Muscle of back (tissue), 11 donors: ENCODE results near the gene CAMKK1. TPM values are rescaled to one million over a fixed set of nuclear protein-coding genes. Genes with fewer than 3 reads are reported as not detected.
A peak's percentile ranks its signal among the peaks of the same experiment; 100 is the strongest.
"Not testable (repeated sequence)": the region's sequence is repeated elsewhere in the genome, so short reads cannot be mapped to it uniquely, and the experiment has no call there.

Experiments
- DNase-seq, 3 donors: peaks; one replicate each; pipeline versions ENCODE4 v3.0.0 to v3.0.0-alpha.2; 2013
- polyA plus RNA-seq, 10 donors: library from polyadenylated mRNA; unstranded; fragments of 120-200 nt; gene quantifications; one replicate each; pipeline ENCODE4 v1.2.1, GENCODE V29; 2013; ENCODE audit not compliant: insufficient read length in 10 of 10

CAMKK1 gene
- polyA plus RNA-seq, 10 donors = 5.4 to 7.5 (median 6.7) TPM

DNA sequence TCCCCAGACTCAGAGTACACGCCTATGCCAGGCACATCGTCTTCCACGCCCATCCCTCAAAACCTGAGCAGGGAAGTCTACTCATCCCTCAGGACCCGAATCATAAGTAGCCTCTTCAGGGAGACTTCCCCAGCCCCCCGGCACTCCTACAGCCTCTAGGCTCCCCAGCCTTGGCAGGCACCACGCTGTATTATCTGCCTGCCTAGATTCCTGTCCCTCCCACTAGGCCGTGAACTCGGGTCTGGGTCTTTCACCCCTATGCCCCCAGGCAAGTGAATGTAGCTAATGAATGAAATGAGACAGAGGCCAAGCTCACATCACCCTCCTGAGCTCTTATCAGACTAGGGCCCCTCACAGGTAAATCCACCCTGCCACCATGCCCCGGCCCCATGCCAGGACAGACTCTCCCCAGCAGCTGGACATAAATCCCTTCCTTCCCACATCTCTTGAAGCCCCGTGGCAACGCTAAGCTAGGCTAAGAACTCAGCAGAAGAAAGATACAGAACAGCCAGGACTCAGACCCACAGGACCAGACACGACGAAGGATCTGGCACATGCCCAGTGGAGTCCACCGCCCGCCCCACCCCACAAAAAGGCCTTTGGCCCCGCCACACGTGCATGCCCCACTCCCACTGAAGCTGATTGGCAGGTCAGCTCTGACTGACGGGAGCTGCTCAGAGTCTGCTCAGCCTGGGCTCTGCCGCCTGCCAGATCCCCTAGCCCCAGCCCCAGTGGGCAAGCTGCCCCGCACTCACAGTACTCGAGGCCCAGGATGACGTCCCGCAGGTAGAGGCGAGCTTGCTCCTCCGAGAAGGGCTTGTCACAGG is 13.0 kb downstream of the CAMKK1 start:
- DNase-seq = peak in 1 of 3 donors; percentile 63

DNA sequence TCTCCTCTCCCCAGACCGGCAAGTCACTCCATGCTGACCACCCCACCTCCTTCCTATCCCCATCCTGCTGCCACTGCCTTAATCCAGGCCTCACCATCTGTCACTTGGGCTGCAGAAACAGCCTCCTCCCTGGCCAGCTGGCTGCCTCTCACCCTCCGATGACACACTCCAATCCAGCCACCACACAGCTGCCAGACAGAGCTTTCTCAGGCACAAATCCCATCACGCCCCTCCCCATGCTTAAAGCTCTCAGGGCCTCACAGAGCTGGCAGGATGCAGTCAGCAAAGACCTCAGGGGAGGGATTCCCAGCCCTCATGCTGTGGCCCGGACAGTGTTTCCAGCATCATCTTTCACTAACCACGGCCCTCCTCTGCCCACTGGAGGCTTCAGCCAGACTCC is 13.7 kb downstream of the CAMKK1 start:
- DNase-seq = peak; percentile 74 to 84 (median 80)

DNA sequence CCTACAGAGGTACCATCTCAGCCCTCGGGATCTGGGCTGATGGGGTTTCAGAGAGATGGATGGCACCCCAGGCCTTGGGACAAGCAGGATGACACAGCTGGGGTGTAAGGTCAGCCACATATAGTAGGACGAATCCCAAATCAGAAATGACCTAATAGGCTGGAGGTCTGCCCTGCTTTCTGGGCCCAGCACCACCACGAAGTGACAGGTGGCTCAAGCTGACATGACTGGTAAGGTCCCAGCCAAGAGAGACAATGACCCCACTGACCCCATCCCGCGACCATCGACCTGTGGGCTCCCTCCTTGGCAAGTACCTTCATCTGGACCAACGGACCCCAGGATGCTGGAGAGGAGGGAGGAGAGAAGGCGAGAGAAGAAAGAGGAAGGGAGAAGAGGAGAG is 15.6 kb downstream of the CAMKK1 start:
- no peak for DNase-seq

DNA sequence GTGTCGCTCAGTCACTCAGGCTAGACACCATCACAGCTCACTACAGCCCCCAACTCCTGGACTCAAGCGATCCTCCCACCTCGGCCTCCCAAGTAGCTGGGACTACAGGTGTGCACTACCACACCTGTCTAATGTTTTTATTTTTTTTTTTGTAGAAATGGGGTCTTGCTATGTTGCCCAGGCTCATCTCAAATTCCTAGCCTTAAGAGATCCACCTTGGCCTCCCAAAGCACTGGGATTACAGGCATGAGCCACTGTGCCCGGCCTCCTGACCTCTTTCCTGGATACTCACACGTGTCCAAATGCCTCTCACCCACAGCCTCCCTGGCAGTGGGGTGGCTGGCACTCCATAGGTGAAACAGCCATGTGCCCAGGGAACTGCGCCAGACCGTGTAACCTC is 17.5 kb downstream of the CAMKK1 start:
- no peak for DNase-seq

DNA sequence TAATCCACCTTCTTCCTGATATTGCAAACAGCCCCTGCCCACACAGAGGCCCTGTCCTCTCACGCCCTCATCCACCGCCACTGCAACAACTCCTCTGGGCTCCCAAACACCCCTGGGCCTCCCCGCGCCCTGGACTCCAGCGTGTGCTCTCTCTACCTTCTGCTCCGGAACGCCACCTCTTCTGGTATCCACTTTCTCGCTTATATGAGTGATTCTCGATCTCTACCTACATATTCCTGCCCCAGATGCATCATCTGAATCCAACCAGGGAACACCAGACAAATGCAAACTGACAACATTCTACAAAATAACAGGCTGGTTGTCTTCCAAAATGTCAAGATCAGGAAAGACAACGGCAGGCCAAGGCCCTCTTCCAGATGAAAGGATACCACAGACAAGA is 19.0 kb downstream of the CAMKK1 start:
- DNase-seq = no peak

DNA sequence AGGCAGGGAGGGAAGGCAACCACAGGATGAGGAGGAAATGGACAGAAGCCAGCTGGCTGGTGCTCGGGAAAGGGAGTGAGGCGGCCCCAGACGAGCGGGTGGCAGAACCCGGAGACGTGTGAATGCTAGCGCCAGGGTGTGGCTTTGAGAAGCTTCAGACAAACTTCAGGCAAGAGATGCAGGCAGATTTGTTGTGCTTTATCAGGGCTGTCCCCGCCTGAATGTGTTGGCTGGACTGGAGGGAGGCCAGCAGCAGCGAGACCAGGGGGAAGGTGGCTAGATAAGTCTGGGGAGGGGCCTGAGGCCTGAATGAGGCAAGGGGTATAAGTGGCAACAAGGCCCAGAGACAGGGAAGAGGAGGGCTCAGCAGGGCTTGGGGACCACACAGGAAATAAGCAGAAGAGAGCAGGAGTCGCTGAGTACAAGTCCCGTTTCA is 22.0 kb downstream of the CAMKK1 start:
- no peak for DNase-seq

DNA sequence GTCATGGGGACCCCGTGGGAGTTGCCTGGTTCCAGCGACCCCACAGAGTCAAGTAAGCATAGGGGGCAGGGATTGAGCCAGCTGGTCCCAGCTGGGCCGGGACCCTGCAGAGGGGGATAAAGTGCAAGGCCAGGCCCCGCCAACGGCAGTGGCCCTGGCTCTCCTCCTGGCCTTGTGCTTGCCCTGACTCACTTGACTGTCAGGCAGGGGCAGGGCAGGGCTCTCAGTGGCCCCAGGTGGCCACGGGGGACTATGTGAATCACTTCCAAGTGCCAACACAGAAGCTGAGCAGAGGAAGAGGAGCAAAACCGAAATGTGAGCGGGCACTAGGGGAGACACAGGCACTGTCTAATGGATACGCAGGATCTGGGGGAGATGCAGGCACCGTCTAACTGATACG is 25.2 kb downstream of the CAMKK1 start:
- no peak for DNase-seq

DNA sequence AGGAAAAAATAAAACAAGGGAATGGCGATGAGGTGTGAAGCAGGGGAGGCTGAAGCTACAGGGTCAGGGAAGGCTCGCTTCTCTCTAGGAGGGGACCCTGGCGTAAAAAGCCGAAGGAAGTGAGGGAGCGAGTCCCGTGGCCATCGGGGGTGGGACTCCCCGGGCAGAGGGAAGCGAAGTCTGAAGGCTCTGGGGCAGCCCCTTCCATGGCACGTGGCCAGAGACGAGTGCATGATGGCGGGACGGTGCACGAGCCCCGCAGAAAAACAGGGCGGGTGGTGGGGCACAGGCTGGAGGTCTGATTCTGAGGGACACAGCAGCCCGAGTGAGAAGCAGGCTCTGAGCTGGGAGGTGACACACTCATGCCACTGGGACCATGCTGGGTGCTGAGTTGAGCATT is 25.7 kb downstream of the CAMKK1 start:
- no peak for DNase-seq

DNA sequence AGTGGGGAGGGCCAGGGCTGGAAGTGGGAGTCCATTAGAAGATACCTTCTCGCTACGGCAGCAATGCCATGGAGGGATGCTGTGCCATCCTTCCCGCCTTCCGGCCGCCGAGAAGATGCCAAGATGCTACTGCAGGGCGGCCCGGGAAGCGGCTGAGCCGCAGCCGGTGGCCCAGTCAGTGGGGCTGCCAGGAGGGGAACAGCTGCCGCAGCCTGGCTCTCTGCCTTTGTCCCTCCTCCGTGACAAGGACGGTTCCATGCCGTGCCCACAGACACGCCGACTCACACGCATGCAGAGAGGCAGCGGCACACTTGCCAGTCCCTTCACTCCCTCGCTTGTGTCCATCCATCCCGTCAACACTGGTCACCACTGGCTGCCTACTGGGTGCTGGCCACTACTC is 26.6 kb downstream of the CAMKK1 start:
- DNase-seq = peak in 1 of 3 donors; percentile 65

DNA sequence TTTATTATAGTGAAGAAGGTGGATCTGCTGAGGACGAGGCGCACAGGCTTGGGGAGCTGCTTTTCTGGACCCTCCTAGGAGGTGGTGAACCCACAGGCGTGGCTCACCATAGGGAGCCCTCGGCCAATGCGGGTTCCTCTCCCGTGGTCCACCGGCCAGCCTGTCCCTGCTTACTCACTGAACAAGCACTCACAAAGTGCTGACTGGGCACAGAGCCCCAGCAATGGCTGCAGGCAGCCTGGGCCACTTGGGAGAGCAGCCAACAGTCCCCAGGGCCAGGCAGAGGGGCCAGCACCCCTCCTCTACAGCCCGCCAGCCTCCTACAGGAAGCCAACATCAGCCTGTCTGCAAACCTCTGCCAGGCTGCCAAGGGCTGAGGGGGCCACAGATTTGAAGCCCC is 27.7 kb downstream of the CAMKK1 start:
- no peak for DNase-seq

DNA sequence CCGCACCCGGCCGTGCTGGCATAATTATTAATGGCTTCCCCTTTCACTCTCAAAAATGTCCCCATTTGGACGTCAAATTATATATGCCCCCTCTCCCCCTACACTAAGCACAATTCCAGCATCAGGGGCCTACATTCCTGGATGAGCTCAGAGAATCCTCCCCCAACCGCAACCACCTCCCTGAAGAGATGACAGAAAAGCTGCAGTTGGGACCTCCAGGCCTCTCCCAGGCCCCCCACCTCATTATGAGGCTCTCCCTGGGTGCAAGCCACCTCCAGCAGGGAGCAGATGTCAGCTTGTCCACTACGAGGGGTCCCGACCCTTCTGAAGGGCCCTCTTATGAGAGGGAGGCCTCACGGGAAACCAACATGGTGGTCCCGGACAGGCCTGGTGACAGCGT is 28.3 kb downstream of the CAMKK1 start:
- DNase-seq = no peak

DNA sequence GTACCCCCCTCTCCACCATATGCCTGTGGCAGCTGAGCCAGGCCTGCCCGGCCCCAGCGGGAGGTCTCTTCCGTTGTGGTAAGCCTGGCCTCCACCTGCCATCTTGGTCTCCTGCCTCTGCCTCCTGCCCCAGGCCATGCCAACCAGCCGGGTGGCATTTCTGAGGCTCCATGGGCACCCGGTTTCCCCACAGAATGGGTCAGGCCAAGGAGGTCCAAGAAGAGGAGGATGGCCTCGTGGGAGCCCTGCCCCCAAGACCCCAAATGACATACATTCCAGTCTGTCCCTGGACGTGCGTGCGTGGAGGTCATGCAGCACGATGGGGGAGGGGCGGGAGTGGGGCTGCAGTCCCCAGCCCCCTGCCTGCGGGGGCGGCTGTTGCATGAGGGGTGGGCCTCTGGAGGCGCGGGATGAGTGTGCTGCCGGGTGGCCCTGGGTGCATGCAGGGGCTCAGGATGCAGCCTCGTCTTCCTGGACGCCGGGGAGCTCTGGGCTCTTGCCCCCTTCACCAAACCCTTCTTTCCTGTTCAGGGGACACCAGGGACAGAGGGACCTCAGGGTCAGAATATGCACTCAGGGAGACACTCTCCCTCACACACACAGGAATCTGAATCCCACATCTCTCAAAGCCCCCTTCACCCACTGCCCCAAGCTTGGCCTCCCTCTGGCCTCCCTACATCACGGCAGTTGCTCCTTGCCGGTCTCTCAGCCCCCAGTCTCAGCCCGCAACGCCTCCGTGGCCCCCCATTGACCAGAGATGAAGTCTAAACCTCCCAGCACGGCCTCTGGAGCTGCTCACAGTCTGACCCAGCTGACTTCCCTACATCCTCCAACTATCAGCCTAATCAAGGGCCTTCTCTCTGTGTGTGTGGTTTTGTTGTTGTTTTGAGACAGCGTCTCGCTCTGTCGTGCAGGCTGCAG is 30.8 kb downstream of the CAMKK1 start:
- no peak for DNase-seq

DNA sequence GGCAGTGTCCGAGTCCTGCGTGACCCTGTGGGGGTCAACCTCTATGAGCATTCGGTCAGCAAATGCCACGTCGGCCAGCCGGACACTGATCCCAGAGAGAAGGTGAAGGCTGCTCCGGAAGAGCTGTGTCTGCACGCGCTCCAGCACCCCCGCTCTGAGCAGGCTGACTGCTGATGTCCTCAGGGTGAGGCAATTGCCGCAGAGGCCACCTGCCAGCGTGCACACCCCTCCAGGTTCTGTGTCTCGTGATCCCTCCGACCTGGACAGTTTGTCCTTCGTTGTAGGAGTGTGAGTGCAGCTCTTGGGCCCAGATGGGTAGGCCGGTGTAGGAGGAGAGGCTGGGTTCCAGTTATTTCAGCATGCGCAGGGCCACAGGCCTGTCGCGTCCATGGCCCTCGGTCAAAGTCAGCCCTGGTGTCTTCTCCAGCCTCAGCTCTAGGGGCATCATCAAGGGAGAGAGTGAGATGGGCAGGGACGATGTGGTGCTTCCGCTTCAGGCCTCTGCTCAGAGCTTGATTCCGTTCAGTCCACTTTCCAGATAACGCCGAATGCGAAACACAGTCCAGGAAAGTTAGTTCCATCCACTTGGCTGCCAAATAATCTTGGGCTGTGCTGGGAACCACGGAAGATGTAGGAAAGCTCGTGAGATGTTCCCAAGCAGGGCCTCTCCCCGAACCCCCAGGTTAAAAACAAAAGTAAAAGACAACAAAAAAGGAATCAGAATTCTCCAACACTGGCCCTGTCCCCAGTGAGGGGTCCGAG is 31.7 kb downstream of the CAMKK1 start:
- no peak for DNase-seq

DNA sequence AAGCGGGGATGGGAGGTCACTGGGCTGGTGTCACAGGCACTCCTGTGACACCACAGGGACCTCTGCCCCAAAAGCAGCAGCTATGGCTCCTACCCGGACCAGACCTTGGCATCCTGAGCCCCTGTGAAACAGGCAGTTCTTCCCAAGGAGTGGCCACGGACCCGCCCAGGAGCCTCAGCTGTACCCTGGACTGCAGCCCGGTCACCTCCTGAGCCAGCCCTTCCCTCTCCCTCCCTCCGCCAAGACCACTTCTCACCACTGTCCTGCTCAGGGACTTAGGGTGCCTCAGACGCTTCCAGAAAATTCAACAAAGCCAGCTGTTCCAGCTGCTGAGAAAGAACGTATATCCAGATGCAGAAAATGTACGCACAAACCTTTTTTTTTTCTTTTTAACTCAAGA is 32.9 kb downstream of the CAMKK1 start:
- peak; percentile 51 to 92 (median 75) for DNase-seq

DNA sequence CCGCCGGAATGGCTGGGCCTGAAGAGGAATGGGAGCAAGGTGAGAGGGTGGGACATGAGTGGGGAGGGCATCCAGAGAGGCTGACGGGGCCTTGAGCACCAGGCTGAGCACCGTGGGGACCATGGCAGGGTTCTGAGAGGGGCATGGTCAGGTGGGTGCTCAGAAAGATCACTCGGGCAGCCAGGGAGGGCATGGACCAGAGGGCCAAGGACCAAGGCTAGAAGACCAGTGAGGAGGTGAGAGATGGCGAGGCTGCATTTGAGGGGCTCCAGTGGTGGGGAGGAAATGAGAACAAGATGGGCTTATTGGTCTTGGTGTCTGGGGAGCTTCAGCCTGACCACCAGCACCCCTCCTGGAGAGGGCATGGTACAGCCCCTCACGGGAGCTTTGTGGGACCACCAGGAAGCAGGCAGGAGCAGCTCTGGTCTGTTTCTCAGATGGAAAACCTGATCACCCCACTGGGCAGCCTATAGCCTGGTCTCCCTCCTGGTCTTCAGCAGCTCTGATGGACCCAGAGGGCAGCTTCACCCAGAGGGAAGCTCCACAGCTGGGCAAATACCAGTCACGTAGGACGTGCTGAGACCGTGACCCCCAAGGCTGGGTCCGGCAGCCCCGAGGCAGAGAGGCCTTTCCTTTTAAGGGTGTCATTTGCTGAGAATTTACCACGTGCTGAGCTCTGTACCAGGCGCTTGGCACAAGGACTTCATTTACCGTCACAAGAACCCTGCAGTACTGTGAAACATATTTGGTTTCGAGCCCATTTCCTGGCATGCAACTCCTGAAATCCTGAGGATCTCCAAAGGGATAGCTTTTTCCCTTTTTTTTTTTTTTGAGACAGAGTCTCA is 35.4 kb downstream of the CAMKK1 start:
- no peak for DNase-seq

DNA sequence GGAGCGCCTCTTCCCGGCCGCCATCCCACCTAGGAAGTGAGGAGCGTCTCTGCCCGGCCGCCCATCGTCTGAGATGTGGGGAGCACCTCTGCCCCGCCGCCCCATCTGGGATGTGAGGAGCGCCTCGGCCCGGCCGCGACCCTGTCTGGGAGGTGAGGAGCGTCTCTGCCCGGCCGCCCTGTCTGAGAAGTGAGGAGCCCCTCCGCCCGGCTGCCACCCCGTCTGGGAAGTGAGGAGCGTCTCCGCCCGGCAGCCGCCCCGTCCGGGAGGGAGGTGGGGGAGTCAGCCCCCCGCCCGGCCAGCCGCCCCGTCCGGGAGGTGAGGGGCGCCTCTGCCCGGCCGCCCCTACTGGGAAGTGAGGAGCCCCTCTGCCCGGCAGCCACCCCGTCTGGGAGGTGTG is 38.6 kb downstream of the CAMKK1 start:
- DNase-seq = not testable (repeated sequence)

DNA sequence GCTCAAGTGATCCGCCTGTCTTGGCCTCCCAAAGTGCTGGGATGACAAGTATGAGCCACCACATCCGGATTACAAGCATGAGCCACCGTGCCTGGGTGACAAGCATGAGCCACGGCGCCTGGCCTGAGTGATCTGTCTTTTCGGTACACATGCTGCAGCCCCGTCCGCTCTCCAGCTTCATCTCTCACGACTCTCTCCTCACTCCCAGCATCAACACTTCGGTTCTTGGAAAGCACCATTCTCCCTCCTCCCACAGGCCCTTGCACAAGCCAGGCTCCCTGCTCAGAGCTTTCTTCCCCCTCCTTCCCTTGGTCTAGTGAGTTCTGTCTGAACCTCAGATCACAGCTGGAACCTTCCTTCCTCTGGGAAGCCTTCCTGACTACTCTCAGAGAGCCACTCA is 40.3 kb downstream of the CAMKK1 start:
- DNase-seq = peak in 1 of 3 donors; percentile 75

DNA sequence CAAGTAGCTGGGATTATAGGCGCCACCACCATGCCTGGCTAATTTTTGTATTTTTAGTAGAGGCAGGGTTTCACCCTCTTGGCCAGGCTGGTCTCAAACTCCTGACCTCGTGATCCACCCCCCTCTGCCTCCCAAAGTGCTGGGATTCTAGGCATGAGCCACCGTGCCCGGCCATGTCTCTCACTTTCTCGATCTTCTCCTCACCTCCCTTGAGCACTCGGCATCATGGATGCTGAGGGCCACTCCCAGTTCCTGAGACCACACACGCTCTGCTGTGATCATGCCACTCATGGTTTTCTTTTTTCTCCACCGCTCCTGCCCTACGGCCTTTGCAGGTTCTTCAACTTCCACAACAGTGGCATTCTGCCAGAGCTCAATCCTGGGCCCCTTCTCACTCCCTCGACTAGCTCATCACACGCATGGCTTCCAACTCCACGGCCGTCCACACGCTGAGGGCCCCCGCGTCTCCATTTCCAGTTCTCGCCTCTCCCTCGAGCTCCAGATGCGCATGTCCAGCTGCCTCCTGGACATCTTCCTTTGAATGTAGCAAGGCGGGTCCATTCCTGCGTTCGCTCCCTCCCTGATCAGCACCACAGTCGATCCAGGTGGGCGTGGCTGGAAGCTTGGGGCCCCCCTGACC is 41.3 kb downstream of the CAMKK1 start:
- peak in 1 of 3 donors; percentile 63 for DNase-seq

DNA sequence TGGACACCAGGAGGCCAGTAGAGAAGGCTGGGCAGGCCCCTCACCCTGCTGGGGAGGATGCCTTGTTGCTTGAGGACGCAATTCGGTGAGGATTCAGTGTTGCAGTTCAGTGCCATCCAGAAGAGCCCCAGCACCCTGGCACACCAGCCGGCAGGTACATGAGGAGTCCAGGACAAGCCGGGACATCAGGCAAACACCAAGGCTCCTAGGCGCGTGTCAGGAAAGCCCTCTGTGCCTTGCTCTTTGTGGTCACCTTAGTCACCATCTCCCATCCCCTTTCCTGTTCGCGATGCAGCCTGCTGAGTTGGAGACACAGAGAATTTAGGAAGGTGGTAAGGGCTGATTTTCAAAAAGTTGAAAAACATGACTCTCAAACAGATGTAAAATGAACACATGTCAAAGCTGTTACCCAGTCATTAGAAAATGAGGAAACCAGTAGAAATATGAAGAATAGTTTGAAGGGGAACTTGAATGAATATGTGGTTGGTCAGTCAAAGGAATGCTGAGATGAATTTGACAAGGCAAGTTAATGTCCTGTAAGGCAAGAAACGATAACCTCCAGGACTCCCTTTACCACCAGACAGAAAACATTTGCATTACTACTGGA is 44.5 kb downstream of the CAMKK1 start:
- no peak for DNase-seq

DNA sequence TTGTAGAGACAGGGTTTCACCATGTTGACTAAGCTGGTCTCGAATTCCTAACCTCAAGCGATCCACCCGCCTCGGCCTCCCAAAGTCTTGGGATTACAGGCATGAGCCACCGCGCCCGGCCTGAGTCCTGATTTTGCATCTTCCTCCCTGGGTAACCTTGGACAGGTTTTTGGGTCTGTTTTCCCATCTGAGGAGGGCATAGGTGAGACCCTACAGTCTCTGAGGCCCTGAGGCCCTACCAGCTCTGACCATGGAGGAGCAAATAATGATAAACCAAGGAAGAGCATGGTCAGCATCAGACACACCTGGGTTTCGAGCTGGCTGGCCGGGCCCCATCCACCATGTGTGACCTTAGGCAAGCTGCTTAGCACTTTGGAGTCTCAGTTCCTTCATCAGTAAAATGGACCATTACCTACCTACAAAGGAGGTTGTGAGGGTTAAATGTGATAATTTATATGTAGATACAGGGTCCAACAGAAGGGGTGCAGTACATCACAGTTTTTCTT is 45.6 kb downstream of the CAMKK1 start:
- DNase-seq = no peak
